Activated T-helper 9 cell treated with anti-CD3 and anti-CD28 coated beads, Interleukin-2, amount 50 U/mL, for 16 hours (primary cell): ENCODE results near the gene WDPCP.
"Not testable (repeated sequence)": the region's sequence is repeated elsewhere in the genome, so short reads cannot be mapped to it uniquely, and the experiment has no call there.

ENCODE experiments used
- DNase-seq: peaks from one replicate; pipeline ENCODE4 v3.0.0-alpha.2; 2020; ENCODE audit warnings: low read depth

Gene WDPCP

GRCh38 chr2:63104482-63104881 is 483.8 kb downstream of the WDPCP start:
- no peak for DNase-seq

- DNase-seq, result no peak
These were observed 486.3 kb downstream of the WDPCP start for GRCh38 chr2:63101954-63102353.

- no peak for DNase-seq
These were observed 489.2 kb downstream of the WDPCP start for GRCh38 chr2:63099032-63099431.

- no peak for DNase-seq
These were observed 491.8 kb downstream of the WDPCP start for GRCh38 chr2:63096491-63096890.

- DNase-seq, result no peak
These were observed 494.8 kb downstream of the WDPCP start for GRCh38 chr2:63093502-63093901.

- DNase-seq, result no peak
These were observed 495.4 kb downstream of the WDPCP start for GRCh38 chr2:63092857-63093256.

GRCh38 chr2:63092401-63092800 is 495.9 kb downstream of the WDPCP start:
- DNase-seq, result no peak

GRCh38 chr2:63086687-63087086 is 501.6 kb downstream of the WDPCP start:
- no peak for DNase-seq

GRCh38 chr2:63081404-63081803 is 506.9 kb downstream of the WDPCP start:
- no peak for DNase-seq

- no peak for DNase-seq
These were observed 509.2 kb downstream of the WDPCP start for GRCh38 chr2:63078852-63079606.

- not testable (repeated sequence) for DNase-seq
These were observed 513.9 kb downstream of the WDPCP start for GRCh38 chr2:63074399-63074798.

- DNase-seq, result no peak
These were observed 514.3 kb downstream of the WDPCP start for GRCh38 chr2:63073994-63074393.

GRCh38 chr2:63071664-63072063 is 516.6 kb downstream of the WDPCP start:
- DNase-seq, result no peak
